Neural progenitor cell (in vitro differentiated cells): ENCODE results near the gene SLC35E2B.
"Not testable (repeated sequence)": the region's sequence is repeated elsewhere in the genome, so short reads cannot be mapped to it uniquely, and the experiment has no call there.

Experiments
- CTCF ChIP-seq: fragments of 200-600 bp; sonication (generic); IDR thresholded peaks from 2 replicates; pipeline ENCODE4 v1.5.1; 2017; ENCODE audit warnings: antibody characterized with exemption, mild to moderate bottlenecking
- EZH2 ChIP-seq: fragments of 200-600 bp; sonication (generic); IDR thresholded peaks from 2 replicates; pipeline ENCODE4 v1.6.1; 2017; ENCODE audit warnings: antibody characterized with exemption, mild to moderate bottlenecking, moderate library complexity

GRCh38 chr1:1738799-1739337 is 46.3 kb upstream of the SLC35E2B start:
- not testable (repeated sequence) for TF ChIP-seq CTCF, EZH2
